ENCODE results near the gene ITGAD. TPM values are rescaled to one million over a fixed set of nuclear protein-coding genes. Genes with fewer than 3 reads are reported as not detected.

The ITGAD gene
- total and polyA plus RNA-seq, 2 of the 13 experiments (the other 11 are each of a cell fraction or from before 2014, with no cell fraction given) = not detected

GRCh38 chr16:31458073-31458843 is 65.1 kb downstream of the ITGAD start (continued):
- TF ChIP-seq ZFAT (CRISPR knock-in tag; conservative IDR thresholded peaks at IDR 0.05) = peak; percentile 78; the same call in 1 of the 2 replicates
- no peak for TF ChIP-seq GATA4 (IDR thresholded peaks at IDR 0.05; ENCODE audit: borderline replicate concordance, low read depth)
- TF ChIP-seq KDM5A (IDR thresholded peaks at IDR 0.05; ENCODE audit: borderline replicate concordance, low read length) = no peak
- no peak for TF ChIP-seq PLRG1 (conservative IDR thresholded peaks at IDR 0.05)
- TF ChIP-seq, protein P1, sequence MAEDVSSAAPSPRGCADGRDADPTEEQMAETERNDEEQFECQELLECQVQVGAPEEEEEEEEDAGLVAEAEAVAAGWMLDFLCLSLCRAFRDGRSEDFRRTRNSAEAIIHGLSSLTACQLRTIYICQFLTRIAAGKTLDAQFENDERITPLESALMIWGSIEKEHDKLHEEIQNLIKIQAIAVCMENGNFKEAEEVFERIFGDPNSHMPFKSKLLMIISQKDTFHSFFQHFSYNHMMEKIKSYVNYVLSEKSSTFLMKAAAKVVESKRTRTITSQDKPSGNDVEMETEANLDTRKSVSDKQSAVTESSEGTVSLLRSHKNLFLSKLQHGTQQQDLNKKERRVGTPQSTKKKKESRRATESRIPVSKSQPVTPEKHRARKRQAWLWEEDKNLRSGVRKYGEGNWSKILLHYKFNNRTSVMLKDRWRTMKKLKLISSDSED (CRISPR knock-in tag; IDR thresholded peaks at IDR 0.05) = 0 out of 2 replicates have a peak, but pooled peaks have one; percentile 16
- TF ChIP-seq, protein P2, sequence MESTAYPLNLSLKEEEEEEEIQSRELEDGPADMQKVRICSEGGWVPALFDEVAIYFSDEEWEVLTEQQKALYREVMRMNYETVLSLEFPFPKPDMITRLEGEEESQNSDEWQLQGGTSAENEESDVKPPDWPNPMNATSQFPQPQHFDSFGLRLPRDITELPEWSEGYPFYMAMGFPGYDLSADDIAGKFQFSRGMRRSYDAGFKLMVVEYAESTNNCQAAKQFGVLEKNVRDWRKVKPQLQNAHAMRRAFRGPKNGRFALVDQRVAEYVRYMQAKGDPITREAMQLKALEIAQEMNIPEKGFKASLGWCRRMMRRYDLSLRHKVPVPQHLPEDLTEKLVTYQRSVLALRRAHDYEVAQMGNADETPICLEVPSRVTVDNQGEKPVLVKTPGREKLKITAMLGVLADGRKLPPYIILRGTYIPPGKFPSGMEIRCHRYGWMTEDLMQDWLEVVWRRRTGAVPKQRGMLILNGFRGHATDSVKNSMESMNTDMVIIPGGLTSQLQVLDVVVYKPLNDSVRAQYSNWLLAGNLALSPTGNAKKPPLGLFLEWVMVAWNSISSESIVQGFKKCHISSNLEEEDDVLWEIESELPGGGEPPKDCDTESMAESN (CRISPR knock-in tag; conservative IDR thresholded peaks at IDR 0.05) = peak; percentile 91
- peak; percentile 92 for TF ChIP-seq NFKB2 (CRISPR knock-in tag; IDR thresholded peaks at IDR 0.05; ENCODE audit: borderline replicate concordance)
- TF ChIP-seq RAD51 (IDR thresholded peaks at IDR 0.05; ENCODE audit: borderline replicate concordance) = no peak
- TF ChIP-seq CREM (IDR thresholded peaks at IDR 0.05) = peak; percentile 52; the same call in 1 of the 2 replicates
- no peak for TF ChIP-seq CREM (CRISPR knock-in tag; IDR thresholded peaks at IDR 0.05)
- TF ChIP-seq ZNF337 (CRISPR knock-in tag; IDR thresholded peaks at IDR 0.05; ENCODE audit: borderline replicate concordance, low read depth) = peak; percentile 59; the same call in 1 of the 2 replicates
- TF ChIP-seq ZNF572 (CRISPR knock-in tag; IDR thresholded peaks at IDR 0.05) = no peak
- peak; percentile 82 for TF ChIP-seq ZNF574 (CRISPR knock-in tag; IDR thresholded peaks at IDR 0.05)
- no peak for TF ChIP-seq ZNF501 (CRISPR knock-in tag; IDR thresholded peaks at IDR 0.05)
- TF ChIP-seq HOXD1 (CRISPR knock-in tag; IDR thresholded peaks at IDR 0.05) = peak; percentile 39; the same call in 1 of the 2 replicates
- peak; percentile 94 for TF ChIP-seq ZNF224 (CRISPR knock-in tag; IDR thresholded peaks at IDR 0.05)
- TF ChIP-seq ZNF841 (CRISPR knock-in tag; IDR thresholded peaks at IDR 0.05; ENCODE audit: borderline replicate concordance) = no peak; the same call in 1 of the 2 replicates
- no peak for TF ChIP-seq ZNF850 (CRISPR knock-in tag; conservative IDR thresholded peaks at IDR 0.05)
- TF ChIP-seq MAFK (conservative IDR thresholded peaks at IDR 0.05 in 1 of 2, IDR thresholded peaks at IDR 0.05 in 1 of 2; ENCODE audit: low read length in 2 of 2) = 0 out of 4 replicates have a peak, but pooled peaks have one; percentile 1 to 14
- peak; percentile 75 for TF ChIP-seq MIXL1 (CRISPR knock-in tag; IDR thresholded peaks at IDR 0.05)
- TF ChIP-seq FOXC1 (CRISPR knock-in tag; IDR thresholded peaks at IDR 0.05; ENCODE audit: borderline replicate concordance) = peak; percentile 95
- no peak for TF ChIP-seq IRF1 (CRISPR knock-in tag; IDR thresholded peaks at IDR 0.05; ENCODE audit: low read depth)
- no peak for TF ChIP-seq ZNF382 (CRISPR knock-in tag; IDR thresholded peaks at IDR 0.05; ENCODE audit: borderline replicate concordance)
- peak; percentile 88 for TF ChIP-seq ZNF773 (CRISPR knock-in tag; IDR thresholded peaks at IDR 0.05; ENCODE audit: borderline replicate concordance)

Data from HepG2 (cell line).